GM19193 (cell line): ENCODE data around the gene PRSS56.

Source experiments
- POLR2A ChIP-seq: IDR thresholded peaks from 4 replicates; pipeline ENCODE4 v1.6.1; 2011; ENCODE audit not compliant: insufficient read depth, insufficient read length; ENCODE audit errors: extremely low read depth

Gene PRSS56

GRCh38 chr2:232504438-232504837 lies 15.8 kb upstream of the PRSS56 start:
- TF ChIP-seq POLR2A, result no peak

- TF ChIP-seq POLR2A, result no peak
Measured at GRCh38 chr2:232505856-232506255, 14.3 kb upstream of the PRSS56 start.

GRCh38 chr2:232506709-232507108 lies 13.5 kb upstream of the PRSS56 start:
- no peak for TF ChIP-seq POLR2A

GRCh38 chr2:232508251-232508650 lies 11.9 kb upstream of the PRSS56 start:
- TF ChIP-seq POLR2A, result no peak

- TF ChIP-seq POLR2A, result no peak
Measured at GRCh38 chr2:232511336-232511890, 8.8 kb upstream of the PRSS56 start.

- no peak for TF ChIP-seq POLR2A
Measured at GRCh38 chr2:232512602-232513001, 7.6 kb upstream of the PRSS56 start.

GRCh38 chr2:232513353-232513752 lies 6.8 kb upstream of the PRSS56 start:
- no peak for TF ChIP-seq POLR2A

GRCh38 chr2:232515639-232516038 lies 4.5 kb upstream of the PRSS56 start:
- no peak for TF ChIP-seq POLR2A

GRCh38 chr2:232516551-232516950 lies 3.6 kb upstream of the PRSS56 start:
- no peak for TF ChIP-seq POLR2A

GRCh38 chr2:232518844-232519243 lies 1.3 kb upstream of the PRSS56 start:
- TF ChIP-seq POLR2A, result no peak

- no peak for TF ChIP-seq POLR2A
Measured at GRCh38 chr2:232520489-232520888, 301 bp downstream of the PRSS56 start.

- no peak for TF ChIP-seq POLR2A
Measured at GRCh38 chr2:232521098-232521497, 910 bp downstream of the PRSS56 start.

GRCh38 chr2:232521959-232522622 lies 1.9 kb downstream of the PRSS56 start:
- TF ChIP-seq POLR2A, result no peak

GRCh38 chr2:232522623-232523401 lies 2.6 kb downstream of the PRSS56 start:
- no peak for TF ChIP-seq POLR2A

GRCh38 chr2:232523402-232523681 lies 3.2 kb downstream of the PRSS56 start:
- TF ChIP-seq POLR2A, result no peak

- no peak for TF ChIP-seq POLR2A
Measured at GRCh38 chr2:232523682-232524597, 3.8 kb downstream of the PRSS56 start.

- no peak for TF ChIP-seq POLR2A
Measured at GRCh38 chr2:232524771-232525170, 4.6 kb downstream of the PRSS56 start.
